ENCODE data around the gene ADGRV1. TPM values are rescaled to one million over a fixed set of nuclear protein-coding genes. Genes with fewer than 3 reads are reported as not detected.

ADGRV1 gene
- total and polyA plus RNA-seq, 2 donors (not counting 3 experiments of a cell fraction or from before 2014, with no cell fraction given) = 0.11 to 0.55 TPM

- Histone ChIP-seq H3K9ac (replicated peaks; ENCODE audit: extremely low read depth, insufficient read depth, low read length) (no peak overlapping the region), H3K4me3 (replicated peaks in 1 of 3; ENCODE audit: insufficient read depth in 1 of 3, low read depth in 1 of 3, low read length in 3 of 3) (no peak overlapping the region), H3K9me1 (replicated peaks; ENCODE audit: control insufficient read depth, extremely low read depth, insufficient read depth, low read length) (no peaks in the 10 kb centered on the region), H3K4me1 (ENCODE audit: control insufficient read depth, extremely low read depth, insufficient read depth, low read length) (peaks cover 3% of the 10 kb centered on the region), H3K4me2 (ENCODE audit: insufficient read depth, low read length) (no peak overlapping the region), H3K27ac (ENCODE audit: insufficient read depth, low read depth, low read length) (no peak overlapping the region), H3K9me3 (replicated peaks; ENCODE audit: control insufficient read depth, insufficient read depth, low read length) (no peaks in the 10 kb centered on the region), H3K27me3 (ENCODE audit: control insufficient read depth in 2 of 2, insufficient read depth in 2 of 2, low read length in 2 of 2) (no peaks in the 10 kb centered on the region), H4K20me1 (replicated peaks; ENCODE audit: control insufficient read depth, extremely low read depth, insufficient read depth, low read length) (no peaks in the 10 kb centered on the region), H2AFZ (ENCODE audit: low read depth, low read length) (no peak overlapping the region), H3K79me2 (ENCODE audit: control insufficient read depth, insufficient read depth, low read length) (no peaks in the 10 kb centered on the region), H3K36me3 (ENCODE audit: control insufficient read depth in 2 of 2, extremely low read depth in 1 of 2, insufficient read depth in 2 of 2, low read length in 2 of 2) (no peaks in the 10 kb centered on the region)
- no TSS peak for BruUV-seq (replicated peaks)
- CTCF ChIA-PET = interaction anchor here (1.2 kb wide), 1 partner anchor 13 kb away, joined by 3 read pairs; no protein-coding TSS in a partner anchor
- no peak for DNase-seq (ENCODE audit: low read depth, low spot score)
- TF ChIP-seq JUN (IDR thresholded peaks at IDR 0.05; ENCODE audit: borderline replicate concordance, insufficient read depth, insufficient read length, low read depth) (no peak), EZH2 (IDR thresholded peaks at IDR 0.05; ENCODE audit: borderline replicate concordance, low read depth, low read length, severe bottlenecking) (no peak), POLR2A (IDR thresholded peaks at IDR 0.05; ENCODE audit: low read depth, low read length) (no peak), MYC (IDR thresholded peaks at IDR 0.05; ENCODE audit: low read depth, low read length) (no peak), GATA2 (IDR thresholded peaks at IDR 0.05; ENCODE audit: insufficient read depth, insufficient read length, low read depth, low read length) (no peak), MAX (IDR thresholded peaks at IDR 0.05; ENCODE audit: insufficient read depth, insufficient read length) (no peak), POLR2AphosphoS5 (IDR thresholded peaks at IDR 0.05; ENCODE audit: insufficient read depth, low read depth, low read length) (no peak), FOS (IDR thresholded peaks at IDR 0.05; ENCODE audit: borderline replicate concordance, insufficient read depth, low read length) (no peak)
- TF ChIP-seq, protein P1, sequence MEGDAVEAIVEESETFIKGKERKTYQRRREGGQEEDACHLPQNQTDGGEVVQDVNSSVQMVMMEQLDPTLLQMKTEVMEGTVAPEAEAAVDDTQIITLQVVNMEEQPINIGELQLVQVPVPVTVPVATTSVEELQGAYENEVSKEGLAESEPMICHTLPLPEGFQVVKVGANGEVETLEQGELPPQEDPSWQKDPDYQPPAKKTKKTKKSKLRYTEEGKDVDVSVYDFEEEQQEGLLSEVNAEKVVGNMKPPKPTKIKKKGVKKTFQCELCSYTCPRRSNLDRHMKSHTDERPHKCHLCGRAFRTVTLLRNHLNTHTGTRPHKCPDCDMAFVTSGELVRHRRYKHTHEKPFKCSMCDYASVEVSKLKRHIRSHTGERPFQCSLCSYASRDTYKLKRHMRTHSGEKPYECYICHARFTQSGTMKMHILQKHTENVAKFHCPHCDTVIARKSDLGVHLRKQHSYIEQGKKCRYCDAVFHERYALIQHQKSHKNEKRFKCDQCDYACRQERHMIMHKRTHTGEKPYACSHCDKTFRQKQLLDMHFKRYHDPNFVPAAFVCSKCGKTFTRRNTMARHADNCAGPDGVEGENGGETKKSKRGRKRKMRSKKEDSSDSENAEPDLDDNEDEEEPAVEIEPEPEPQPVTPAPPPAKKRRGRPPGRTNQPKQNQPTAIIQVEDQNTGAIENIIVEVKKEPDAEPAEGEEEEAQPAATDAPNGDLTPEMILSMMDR (IDR thresholded peaks at IDR 0.05; ENCODE audit: extremely low read depth in 1 of 2, insufficient read depth in 1 of 2, low read depth in 1 of 2, low read length in 2 of 2) = no peak
- intact Hi-C loops (cut with micrococcal nuclease) = no loop called here
- POLR2A ChIA-PET = no interaction called here
- dilution Hi-C loops (cut with MboI; ENCODE audit: extremely low pct_ligation_motif_present, low sequenced_read_pairs) = no loop called here
- no peak for FAIRE-seq
Measured at GRCh38 chr5:91123901-91124300, 565.3 kb downstream of the ADGRV1 start.
